ENCODE data around the gene AGXT. TPM values are rescaled to one million over a fixed set of nuclear protein-coding genes. Genes with fewer than 3 reads are reported as not detected.

Gene AGXT
- total RNA-seq, 2 experiments from 2014 or later: not detected

DNA sequence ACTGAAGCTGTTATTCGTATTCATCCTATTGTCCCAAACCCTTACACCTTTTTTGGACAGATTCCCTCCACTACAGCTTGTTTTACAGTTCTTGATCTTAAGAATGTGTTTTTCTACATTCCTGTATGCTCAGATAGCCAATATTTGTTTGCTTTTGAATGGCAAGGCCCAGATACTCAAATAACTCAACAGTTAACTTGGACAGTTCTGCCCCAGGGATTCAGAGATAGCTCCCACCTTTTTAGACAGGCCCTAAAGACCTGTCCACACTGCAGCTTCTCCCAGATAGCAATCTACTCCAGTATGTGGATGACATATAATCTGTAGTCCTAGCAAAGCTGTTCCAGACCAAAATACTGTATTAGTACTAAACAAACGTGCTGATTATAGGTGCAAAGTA, 7.1 kb upstream of the AGXT start:
- Mint-ChIP-seq H3K27ac (no peak overlapping the region), H3K36me3 (ENCODE audit: low read depth) (no peaks in the 10 kb centered on the region), H3K4me1 (ENCODE audit: low read depth) (no peaks in the 10 kb centered on the region), H3K4me3 (no peak overlapping the region), H3K27me3 (ENCODE audit: low read depth) (no peaks in the 10 kb centered on the region), H3K9me3 (no peaks in the 10 kb centered on the region)
- CTCF ChIA-PET: interaction anchor here (0.9 to 3.5 kb wide), 3 partner anchors 10 to 20 kb away, joined by 3 to 17 read pairs (median 5); no protein-coding TSS in a partner anchor
- no peak for DNase-seq
- intact Hi-C loops (cut with micrococcal nuclease): no loop called here

DNA sequence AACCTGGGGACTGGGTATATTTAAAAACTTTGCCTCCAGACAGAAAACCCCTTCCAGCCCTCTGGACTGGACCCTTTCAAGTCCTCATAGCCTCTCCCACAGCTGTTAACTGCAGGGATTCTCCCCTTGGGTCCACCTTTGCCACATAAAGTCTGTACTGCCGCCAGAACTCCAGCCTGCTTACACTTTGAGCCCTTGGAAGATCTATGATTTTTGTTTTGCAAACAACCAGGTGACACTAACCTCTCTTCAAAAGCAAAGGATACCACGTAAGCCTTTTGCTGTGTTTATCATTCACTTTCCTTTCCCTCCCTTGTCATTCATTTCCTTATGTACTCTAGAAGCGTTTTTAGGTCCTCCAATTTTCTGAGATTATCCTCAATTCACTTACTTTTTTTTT, 4.1 kb upstream of the AGXT start:
- intact Hi-C loops (cut with micrococcal nuclease): no loop called here

DNA sequence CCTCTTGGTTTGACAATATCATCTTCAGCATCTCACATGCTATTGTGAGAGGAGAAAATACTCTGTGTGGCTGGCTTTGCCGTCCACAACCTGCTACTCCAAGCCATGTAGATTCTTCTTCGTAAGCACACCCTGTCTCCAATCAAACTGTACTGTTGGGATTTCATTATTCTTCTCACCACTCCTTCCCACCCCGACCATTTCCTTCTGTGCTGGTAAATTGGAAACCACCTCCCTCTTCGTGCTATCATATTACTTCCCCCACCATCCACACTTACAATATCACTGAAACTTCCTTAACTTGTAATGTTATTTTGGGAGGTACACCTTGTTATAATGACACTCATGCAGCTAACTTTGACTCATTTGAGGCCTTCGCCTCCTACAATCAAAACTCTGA, 3.2 kb upstream of the AGXT start:
- CTCF ChIA-PET: no interaction called here
- no peak for DNase-seq
- intact Hi-C loops (cut with micrococcal nuclease): no loop called here
- Mint-ChIP-seq H3K4me3 (no peak overlapping the region), H3K36me3 (ENCODE audit: low read depth) (no peaks in the 10 kb centered on the region), H3K4me1 (ENCODE audit: low read depth) (no peaks in the 10 kb centered on the region), H3K9me3 (no peaks in the 10 kb centered on the region), H3K27me3 (ENCODE audit: low read depth) (no peaks in the 10 kb centered on the region), H3K27ac (no peak overlapping the region)

More for the DNA sequence above, 4.1 kb upstream of the AGXT start:
- H3K27me3 Mint-ChIP-seq (ENCODE audit: low read depth): no peaks in the 10 kb centered on the region
- no peak for DNase-seq
- no peaks in the 10 kb centered on the region for H3K36me3 Mint-ChIP-seq (ENCODE audit: low read depth)
- no peak overlapping the region for H3K4me3 Mint-ChIP-seq
- H3K4me1 Mint-ChIP-seq (ENCODE audit: low read depth): no peaks in the 10 kb centered on the region
- H3K9me3 Mint-ChIP-seq: no peaks in the 10 kb centered on the region
- CTCF ChIA-PET: no interaction called here
- no peak overlapping the region for H3K27ac Mint-ChIP-seq

DNA sequence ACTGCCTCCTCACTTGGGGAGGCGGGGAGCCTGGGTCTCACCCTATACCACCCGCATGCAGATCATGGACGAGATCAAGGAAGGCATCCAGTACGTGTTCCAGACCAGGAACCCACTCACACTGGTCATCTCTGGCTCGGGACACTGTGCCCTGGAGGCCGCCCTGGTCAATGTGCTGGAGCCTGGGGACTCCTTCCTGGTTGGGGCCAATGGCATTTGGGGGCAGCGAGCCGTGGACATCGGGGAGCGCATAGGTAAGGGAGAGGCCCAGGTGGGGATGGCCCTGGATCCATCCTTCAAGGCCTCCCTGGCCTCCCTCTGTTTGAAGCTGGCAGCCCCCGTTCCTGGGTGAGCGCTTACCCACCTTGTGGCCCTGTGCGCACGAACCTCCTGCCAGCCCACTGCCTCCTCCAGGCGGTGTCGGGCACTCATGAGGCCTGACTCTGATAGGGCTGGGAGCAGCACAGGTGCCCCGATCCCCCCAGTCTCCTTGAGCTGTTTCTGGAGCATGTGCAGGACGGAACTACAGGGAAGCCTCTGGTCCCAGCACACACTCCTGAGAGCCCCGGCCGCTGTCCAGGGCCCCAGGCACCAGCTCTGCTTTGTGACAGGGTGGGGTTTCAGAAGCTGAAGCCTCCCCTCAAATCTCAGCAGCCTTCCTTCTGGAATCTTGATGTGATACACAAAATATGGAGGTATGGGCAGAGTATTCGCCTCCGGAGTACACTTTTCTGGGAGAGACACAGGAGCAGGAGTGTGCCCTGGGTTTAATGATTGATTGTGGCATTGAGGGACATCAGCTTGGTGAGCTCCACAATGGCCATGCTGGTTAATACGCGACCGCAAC, 708 bp downstream of the AGXT start:
- CTCF ChIA-PET: no interaction called here
- Mint-ChIP-seq H3K9me3 (no peaks in the 10 kb centered on the region), H3K4me1 (ENCODE audit: low read depth) (no peaks in the 10 kb centered on the region), H3K27me3 (ENCODE audit: low read depth) (no peaks in the 10 kb centered on the region), H3K36me3 (ENCODE audit: low read depth) (no peaks in the 10 kb centered on the region), H3K27ac (no peak overlapping the region), H3K4me3 (no peak overlapping the region)
- intact Hi-C loops (cut with micrococcal nuclease): no loop called here
- no peak for DNase-seq

DNA sequence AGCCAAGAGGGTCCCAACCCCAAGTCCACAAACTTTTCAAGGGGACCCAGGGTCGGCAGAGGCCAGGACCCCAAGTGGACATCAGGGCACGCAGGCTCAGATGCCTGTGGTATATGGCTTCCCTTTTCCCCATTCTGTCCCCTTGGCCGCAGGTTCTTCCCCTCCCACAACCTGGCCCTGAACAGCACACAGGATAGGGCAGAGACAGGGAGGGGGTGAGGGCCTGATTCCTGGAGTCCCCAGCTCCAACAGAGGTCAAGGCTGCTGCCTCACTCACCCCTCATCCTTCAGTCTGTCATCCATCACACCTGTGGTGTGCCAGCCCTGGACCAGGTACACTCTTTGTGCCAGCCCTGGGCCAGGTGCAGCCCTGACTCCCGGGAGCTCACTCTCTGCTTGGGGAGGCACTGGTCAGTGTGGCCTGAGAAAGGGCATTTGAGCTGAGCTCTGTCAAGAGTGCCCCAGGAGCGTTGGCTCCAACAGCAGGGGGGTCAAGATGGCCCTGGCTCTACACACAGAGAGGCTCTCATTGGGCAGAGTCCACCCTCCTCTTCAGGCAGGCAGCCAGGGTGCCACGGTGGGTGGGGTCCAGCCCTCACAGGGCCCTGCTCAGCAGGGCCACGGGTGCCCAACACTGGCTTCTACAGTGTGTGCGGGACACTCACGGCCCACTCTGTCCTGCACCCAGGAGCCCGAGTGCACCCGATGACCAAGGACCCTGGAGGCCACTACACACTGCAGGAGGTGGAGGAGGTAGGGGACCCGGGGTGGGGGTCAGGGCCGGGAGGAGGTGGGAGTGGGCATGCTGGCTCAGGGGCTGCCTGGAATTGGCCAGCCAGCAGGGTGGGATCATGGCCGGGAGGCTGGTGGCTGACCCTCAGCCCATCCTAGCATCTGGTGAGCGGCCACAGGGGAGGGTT, 1.6 kb downstream of the AGXT start:
- no peaks in the 10 kb centered on the region for H3K36me3 Mint-ChIP-seq (ENCODE audit: low read depth)
- H3K4me1 Mint-ChIP-seq (ENCODE audit: low read depth): no peaks in the 10 kb centered on the region
- no peaks in the 10 kb centered on the region for H3K9me3 Mint-ChIP-seq
- intact Hi-C loops (cut with micrococcal nuclease): no loop called here
- DNase-seq: no peak
- no peaks in the 10 kb centered on the region for H3K27me3 Mint-ChIP-seq (ENCODE audit: low read depth)
- H3K27ac Mint-ChIP-seq: no peak overlapping the region
- CTCF ChIA-PET: interaction anchor here (1.8 kb wide), 1 partner anchor 19 kb away, joined by 5 read pairs; no protein-coding TSS in a partner anchor
- no peak overlapping the region for H3K4me3 Mint-ChIP-seq

- Mint-ChIP-seq H3K4me3 (no peak overlapping the region), H3K36me3 (ENCODE audit: low read depth) (no peaks in the 10 kb centered on the region), H3K9me3 (no peaks in the 10 kb centered on the region), H3K27me3 (ENCODE audit: low read depth) (no peaks in the 10 kb centered on the region), H3K4me1 (ENCODE audit: low read depth) (no peaks in the 10 kb centered on the region), H3K27ac (no peak overlapping the region)
- intact Hi-C loops (cut with micrococcal nuclease): no loop called here
- CTCF ChIA-PET: interaction anchor here (1.8 kb wide), 1 partner anchor 20 kb away, joined by 5 read pairs; no protein-coding TSS in a partner anchor
- DNase-seq: no peak
These were observed 2.7 kb downstream of the AGXT start for GRCh38 chr2:240871071-240871958.

DNA sequence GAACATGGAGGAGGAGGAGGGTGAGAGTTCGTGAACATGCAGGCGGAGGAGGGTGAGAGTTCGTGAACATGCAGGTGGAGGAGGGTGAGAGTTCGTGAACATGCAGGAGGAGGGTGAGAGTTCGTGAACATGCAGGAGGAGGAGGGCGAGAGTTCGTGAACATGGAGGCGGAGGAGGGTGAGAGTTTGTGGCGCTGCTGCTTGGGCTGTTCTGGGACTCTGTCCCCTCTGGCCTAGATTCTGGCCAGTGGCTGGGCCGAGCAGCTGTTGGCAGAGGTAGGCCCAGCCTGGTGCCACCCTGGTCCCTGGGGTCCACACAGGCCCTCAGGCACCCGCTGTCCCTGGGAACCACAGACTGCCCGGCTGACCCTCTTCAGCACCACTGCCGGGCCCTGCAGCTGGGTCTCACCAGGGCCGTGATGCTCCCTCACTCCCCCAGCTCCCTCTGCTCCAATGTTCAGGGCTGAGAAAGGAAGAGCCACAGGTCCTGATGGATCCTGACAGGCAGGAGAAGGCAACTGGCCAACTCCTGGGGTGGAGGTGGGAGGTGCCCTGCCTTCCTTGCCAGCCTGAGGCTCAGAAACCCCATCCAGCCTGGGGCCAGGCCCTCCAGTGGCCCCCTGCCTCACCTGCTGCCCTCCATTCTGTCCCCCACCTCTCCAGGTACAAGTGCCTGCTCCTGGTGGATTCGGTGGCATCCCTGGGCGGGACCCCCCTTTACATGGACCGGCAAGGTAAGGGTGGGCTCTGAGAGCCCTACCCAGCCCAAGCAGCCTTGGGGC, 3.9 kb downstream of the AGXT start:
- no peak overlapping the region for H3K4me3 Mint-ChIP-seq
- no peak overlapping the region for H3K27ac Mint-ChIP-seq
- no peaks in the 10 kb centered on the region for H3K9me3 Mint-ChIP-seq
- H3K27me3 Mint-ChIP-seq (ENCODE audit: low read depth): no peaks in the 10 kb centered on the region
- no peaks in the 10 kb centered on the region for H3K4me1 Mint-ChIP-seq (ENCODE audit: low read depth)
- CTCF ChIA-PET: interaction anchor here (1.8 kb wide), 1 partner anchor 21 kb away, joined by 5 read pairs; no protein-coding TSS in a partner anchor
- no peaks in the 10 kb centered on the region for H3K36me3 Mint-ChIP-seq (ENCODE audit: low read depth)
- no peak for DNase-seq
- intact Hi-C loops (cut with micrococcal nuclease): no loop called here

GRCh38 chr2:240873098-240873788, 4.6 kb downstream of the AGXT start:
- no peaks in the 10 kb centered on the region for H3K4me1 Mint-ChIP-seq (ENCODE audit: low read depth)
- no peak overlapping the region for H3K27ac Mint-ChIP-seq
- CTCF ChIA-PET: no interaction called here
- no peaks in the 10 kb centered on the region for H3K9me3 Mint-ChIP-seq
- no peaks in the 10 kb centered on the region for H3K27me3 Mint-ChIP-seq (ENCODE audit: low read depth)
- intact Hi-C loops (cut with micrococcal nuclease): no loop called here
- H3K4me3 Mint-ChIP-seq: no peak overlapping the region
- DNase-seq: no peak
- H3K36me3 Mint-ChIP-seq (ENCODE audit: low read depth): no peaks in the 10 kb centered on the region

GRCh38 chr2:240873805-240874714, 5.4 kb downstream of the AGXT start:
- CTCF ChIA-PET: interaction anchor here (0.6 kb wide), 1 partner anchor 634 kb away, joined by 3 read pairs; no protein-coding TSS in a partner anchor
- Mint-ChIP-seq H3K27ac (no peak overlapping the region), H3K4me1 (ENCODE audit: low read depth) (no peaks in the 10 kb centered on the region), H3K36me3 (ENCODE audit: low read depth) (no peaks in the 10 kb centered on the region), H3K9me3 (no peaks in the 10 kb centered on the region), H3K4me3 (no peak overlapping the region), H3K27me3 (ENCODE audit: low read depth) (no peaks in the 10 kb centered on the region)
- no peak for DNase-seq
- intact Hi-C loops (cut with micrococcal nuclease): no loop called here

DNA sequence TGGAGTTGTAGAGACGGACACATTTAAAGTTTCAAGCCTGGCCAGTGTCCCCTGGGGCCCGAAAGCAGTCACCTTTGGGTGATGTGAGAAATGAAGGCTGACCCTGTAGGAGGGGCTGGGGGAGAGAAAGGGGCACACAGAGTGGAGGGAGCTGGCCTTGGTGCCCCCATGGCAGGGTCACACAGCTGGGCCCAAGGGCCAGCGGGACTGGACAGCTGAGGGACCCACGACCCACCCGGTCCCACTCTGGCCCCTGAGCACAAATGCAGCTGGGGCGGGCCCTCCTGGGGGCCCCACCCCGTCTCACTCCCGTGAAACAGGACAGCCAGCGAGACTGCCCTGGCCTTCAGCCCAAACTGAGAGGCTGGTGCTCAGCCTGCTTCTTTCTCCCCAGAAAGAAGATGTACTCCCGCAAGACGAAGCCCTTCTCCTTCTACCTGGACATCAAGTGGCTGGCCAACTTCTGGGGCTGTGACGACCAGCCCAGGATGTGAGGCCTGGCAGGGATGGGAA, 6.1 kb downstream of the AGXT start:
- Mint-ChIP-seq H3K4me1 (ENCODE audit: low read depth) (no peaks in the 10 kb centered on the region), H3K27me3 (ENCODE audit: low read depth) (no peaks in the 10 kb centered on the region), H3K4me3 (no peak overlapping the region), H3K9me3 (no peaks in the 10 kb centered on the region), H3K27ac (no peak overlapping the region), H3K36me3 (ENCODE audit: low read depth) (no peaks in the 10 kb centered on the region)
- CTCF ChIA-PET: no interaction called here
- intact Hi-C loops (cut with micrococcal nuclease): no loop called here
- DNase-seq: no peak
